Caco-2 (cell line): ENCODE measurements around the gene PRPSAP1. TPM values are rescaled to one million over a fixed set of nuclear protein-coding genes. Genes with fewer than 3 reads are reported as not detected.

Source experiments
- BruUV-seq: library from RNA; stranded (reverse); fragments of 400-500 nt; replicated peaks from 2 replicates; lab custom pipeline; 2021; lab: Mats Ljungman, UMichigan
- CTCF ChIA-PET: fragments of 300-600 bp; sonication (Branson Sonifier 250); formaldehyde crosslinking; loops from one replicate; lab custom pipeline; 2022; ENCODE audit warnings: antibody characterized with exemption; lab: Charles Lee
- POLR2A ChIA-PET: fragments of 300-600 bp; sonication (Branson Sonifier 250); formaldehyde crosslinking; loops from one replicate; lab custom pipeline; 2022; ENCODE audit warnings: antibody characterized with exemption; lab: Charles Lee
- DNase-seq, 2 experiments: peaks; one replicate each; pipeline versions ENCODE4 v3.0.0 to v3.0.0-alpha.2; 2020 to 2022
- H3K27me3 ChIP-seq: replicated peaks from 2 replicates; pipeline ENCODE4 v1.6.0; 2011; ENCODE audit warnings: low read length; ENCODE audit not compliant: control insufficient read depth, insufficient read depth
- H3K36me3 ChIP-seq: 2 replicates; pipeline ENCODE4 v1.5.1; 2011; ENCODE audit warnings: low read length; ENCODE audit not compliant: control insufficient read depth, insufficient read depth
- H3K4me1 ChIP-seq: fragments of 250-450 bp; sonication (Bioruptor Pico); 2 replicates; pipeline ENCODE4 v1.5.1; 2020; ENCODE audit warnings: mild to moderate bottlenecking
- H3K4me3 ChIP-seq: 2 replicates; pipeline ENCODE4 v1.5.1; 2011; ENCODE audit warnings: low read depth, mild to moderate bottlenecking, control low read depth, low read length
- H3K9me3 ChIP-seq: fragments of 250-450 bp; sonication (Bioruptor Pico); 2 replicates; pipeline ENCODE4 v1.5.1; 2020; ENCODE audit warnings: mild to moderate bottlenecking, moderate library complexity
- H3K27ac Mint-ChIP-seq: one replicate; pipeline ENCODE4 v1.8.0; 2022; ENCODE audit warnings: mixed read lengths; ENCODE audit not compliant: unreplicated experiment
- H3K27me3 Mint-ChIP-seq: one replicate; pipeline ENCODE4 v1.8.0; 2022; ENCODE audit warnings: mixed read lengths; ENCODE audit not compliant: insufficient read depth, unreplicated experiment
- H3K36me3 Mint-ChIP-seq: one replicate; pipeline ENCODE4 v1.8.0; 2022; ENCODE audit warnings: mild to moderate bottlenecking, mixed read lengths; ENCODE audit not compliant: insufficient read depth, unreplicated experiment
- H3K4me1 Mint-ChIP-seq: one replicate; pipeline ENCODE4 v1.8.0; 2022; ENCODE audit warnings: low read depth, mixed read lengths; ENCODE audit not compliant: unreplicated experiment
- H3K4me3 Mint-ChIP-seq: one replicate; pipeline ENCODE4 v1.8.0; 2022; ENCODE audit warnings: mild to moderate bottlenecking, moderate library complexity, mixed read lengths; ENCODE audit not compliant: unreplicated experiment
- H3K9me3 Mint-ChIP-seq: one replicate; pipeline ENCODE4 v1.8.0; 2022; ENCODE audit warnings: mixed read lengths; ENCODE audit not compliant: unreplicated experiment
- intact Hi-C: fragments of 100-400 bp; cut with micrococcal nuclease; formaldehyde crosslinking; loops from one replicate; pipeline ENCODE4 v1.10.0; 2022; ENCODE audit not compliant: unreplicated experiment
- total RNA-seq: library from RNA; stranded (reverse); gene quantifications from 2 replicates; pipeline ENCODE4 v1.2.3, GENCODE V29; 2022
- TF ChIP-seq, protein P1 (sequence below), 2 experiments: fragments of 200-600 bp in 1 of 2; IDR thresholded peaks; 1 replicate in 1 of 2; 2 replicates in 1 of 2; pipeline versions ENCODE4 v1.5.1 to v1.8.0; 2011 to 2022; ENCODE audit warnings: antibody characterized with exemption in 1 of 2, control low read depth in 1 of 2, inconsistent platforms in 1 of 2, low read depth in 1 of 2, low read length in 1 of 2, mild to moderate bottlenecking in 1 of 2, moderate library complexity in 1 of 2; ENCODE audit not compliant: insufficient read depth in 1 of 2, severe bottlenecking in 1 of 2, unreplicated experiment in 1 of 2

The PRPSAP1 gene
- total RNA-seq, 1 experiment from 2014 or later = 87.6 TPM

DNA sequence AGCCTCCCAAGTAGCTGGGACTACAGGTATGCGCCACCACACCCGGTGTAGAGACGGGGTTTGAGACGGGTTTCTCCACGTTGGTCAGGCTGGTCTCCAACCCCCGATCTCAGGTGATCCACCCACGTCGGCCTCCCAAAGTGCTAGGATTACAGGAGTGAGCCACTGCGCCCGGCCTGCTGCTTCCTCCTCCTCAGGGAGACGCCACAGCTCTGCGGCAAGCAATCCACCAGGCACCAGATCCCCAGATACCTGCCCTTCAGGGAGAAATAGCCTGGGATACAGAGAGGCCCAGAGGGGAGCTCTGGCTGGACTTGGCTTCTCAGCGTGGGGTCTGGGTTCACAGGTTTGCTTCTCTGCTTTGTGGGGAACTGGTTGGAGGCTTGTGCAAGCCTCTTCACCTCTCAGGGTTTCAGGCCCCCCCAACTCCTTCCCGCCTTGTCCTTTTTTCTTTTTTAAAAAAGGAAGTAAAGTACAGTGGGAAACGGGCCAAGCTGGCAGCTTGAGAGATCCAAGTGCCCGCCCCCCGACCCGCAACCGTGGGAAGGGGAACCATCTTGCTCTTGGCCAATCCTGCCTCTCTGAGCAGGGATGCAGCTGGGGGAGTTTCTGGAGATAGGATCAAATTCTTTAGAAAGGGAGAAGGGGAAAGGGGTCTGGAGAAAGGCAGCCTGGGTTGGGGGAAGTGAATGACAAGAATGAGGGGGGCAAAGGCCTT, 28.1 kb upstream of the PRPSAP1 start:
- Mint-ChIP-seq H3K27me3 (no peaks in the 10 kb centered on the region), H3K9me3 (no peaks in the 10 kb centered on the region), H3K27ac (no peak overlapping the region), H3K4me3 (peak overlapping the region; percentile 91), H3K4me1 (no peaks in the 10 kb centered on the region), H3K36me3 (peaks cover 4% of the 10 kb centered on the region)
- ChIA-PET POLR2A (interaction anchor here (0.7 kb wide), 1 partner anchor 123 kb away, joined by 3 read pairs; no protein-coding TSS in a partner anchor), CTCF (interaction anchor here (0.6 to 0.7 kb wide), 3 partner anchors 27 to 265 kb away, joined by 3 to 5 read pairs (median 4); no protein-coding TSS in a partner anchor)
- no peak for DNase-seq
- intact Hi-C loops = loop anchor here (2.0 kb wide), 1 partner anchor 29 kb away; the partner anchor contains the start of gene PRPSAP1
- Histone ChIP-seq H3K9me3 (no peaks in the 10 kb centered on the region), H3K4me1 (peaks cover 14% of the 10 kb centered on the region), H3K27me3 (peaks cover 1% of the 10 kb centered on the region; the same call in 1 of the 2 replicates), H3K4me3 (no peak overlapping the region), H3K36me3 (no peaks in the 10 kb centered on the region)
- BruUV-seq = no TSS peak
- TF ChIP-seq, protein P1, sequence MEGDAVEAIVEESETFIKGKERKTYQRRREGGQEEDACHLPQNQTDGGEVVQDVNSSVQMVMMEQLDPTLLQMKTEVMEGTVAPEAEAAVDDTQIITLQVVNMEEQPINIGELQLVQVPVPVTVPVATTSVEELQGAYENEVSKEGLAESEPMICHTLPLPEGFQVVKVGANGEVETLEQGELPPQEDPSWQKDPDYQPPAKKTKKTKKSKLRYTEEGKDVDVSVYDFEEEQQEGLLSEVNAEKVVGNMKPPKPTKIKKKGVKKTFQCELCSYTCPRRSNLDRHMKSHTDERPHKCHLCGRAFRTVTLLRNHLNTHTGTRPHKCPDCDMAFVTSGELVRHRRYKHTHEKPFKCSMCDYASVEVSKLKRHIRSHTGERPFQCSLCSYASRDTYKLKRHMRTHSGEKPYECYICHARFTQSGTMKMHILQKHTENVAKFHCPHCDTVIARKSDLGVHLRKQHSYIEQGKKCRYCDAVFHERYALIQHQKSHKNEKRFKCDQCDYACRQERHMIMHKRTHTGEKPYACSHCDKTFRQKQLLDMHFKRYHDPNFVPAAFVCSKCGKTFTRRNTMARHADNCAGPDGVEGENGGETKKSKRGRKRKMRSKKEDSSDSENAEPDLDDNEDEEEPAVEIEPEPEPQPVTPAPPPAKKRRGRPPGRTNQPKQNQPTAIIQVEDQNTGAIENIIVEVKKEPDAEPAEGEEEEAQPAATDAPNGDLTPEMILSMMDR (IDR thresholded peaks at IDR 0.05; ENCODE audit: insufficient read depth in 1 of 2, low read depth in 1 of 2, low read length in 1 of 2, severe bottlenecking in 1 of 2, unreplicated experiment in 1 of 2) = no peak

DNA sequence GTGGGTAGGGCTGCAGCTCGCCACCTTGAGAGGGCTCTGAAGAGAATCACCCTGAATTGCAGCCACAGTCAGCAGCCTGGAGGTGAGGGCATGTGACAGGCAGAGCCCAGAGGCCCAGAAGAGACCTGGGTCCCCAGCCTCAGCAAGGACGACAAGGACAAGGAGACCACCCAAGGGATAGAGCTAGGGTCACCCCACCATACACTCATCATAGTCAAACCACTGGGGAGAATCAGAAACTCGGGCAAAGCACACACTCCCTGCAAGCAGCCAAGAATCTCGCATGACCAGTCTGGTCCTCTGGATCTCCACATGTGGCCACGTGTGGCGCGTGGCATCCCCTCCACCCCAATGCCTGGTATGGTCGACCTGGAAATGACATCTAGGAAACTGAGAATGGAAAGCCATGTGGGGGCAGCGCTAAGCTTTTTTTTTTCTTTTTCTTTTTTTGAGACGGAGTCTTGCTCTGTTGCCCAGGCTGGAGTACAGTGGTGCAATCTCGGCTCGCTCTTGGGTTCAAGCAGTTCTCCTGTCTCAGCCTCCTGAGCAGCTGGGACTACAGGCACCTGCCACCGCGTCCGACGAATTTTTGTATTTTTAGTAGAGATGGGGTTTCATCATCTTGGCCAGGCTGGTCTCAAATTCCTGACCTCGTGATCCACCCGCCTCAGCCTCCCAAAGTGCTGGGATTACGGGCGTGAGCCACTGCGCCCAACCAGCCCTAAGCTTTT, 26.1 kb upstream of the PRPSAP1 start:
- Histone ChIP-seq H3K4me3 (no peak overlapping the region), H3K4me1 (peaks cover 12% of the 10 kb centered on the region; the same call in 1 of the 2 replicates), H3K36me3 (no peaks in the 10 kb centered on the region), H3K27me3 (no peaks in the 10 kb centered on the region), H3K9me3 (no peaks in the 10 kb centered on the region)
- DNase-seq = no peak
- H3K9me3 Mint-ChIP-seq = no peaks in the 10 kb centered on the region
- no peaks in the 10 kb centered on the region for H3K36me3 Mint-ChIP-seq
- TF ChIP-seq, protein P1 (IDR thresholded peaks at IDR 0.05; ENCODE audit: insufficient read depth in 1 of 2, low read depth in 1 of 2, low read length in 1 of 2, severe bottlenecking in 1 of 2, unreplicated experiment in 1 of 2) = no peak
- H3K4me1 Mint-ChIP-seq = no peaks in the 10 kb centered on the region
- no peaks in the 10 kb centered on the region for H3K27me3 Mint-ChIP-seq
- no peak overlapping the region for H3K4me3 Mint-ChIP-seq
- BruUV-seq = no TSS peak
- POLR2A ChIA-PET = no interaction called here
- H3K27ac Mint-ChIP-seq = no peak overlapping the region
- CTCF ChIA-PET = interaction anchor here (0.5 to 0.9 kb wide), 2 partner anchors 26 to 73 kb away, joined by 4 read pairs; partner anchors contain the start of gene PRPSAP1
- intact Hi-C loops = no loop called here

DNA sequence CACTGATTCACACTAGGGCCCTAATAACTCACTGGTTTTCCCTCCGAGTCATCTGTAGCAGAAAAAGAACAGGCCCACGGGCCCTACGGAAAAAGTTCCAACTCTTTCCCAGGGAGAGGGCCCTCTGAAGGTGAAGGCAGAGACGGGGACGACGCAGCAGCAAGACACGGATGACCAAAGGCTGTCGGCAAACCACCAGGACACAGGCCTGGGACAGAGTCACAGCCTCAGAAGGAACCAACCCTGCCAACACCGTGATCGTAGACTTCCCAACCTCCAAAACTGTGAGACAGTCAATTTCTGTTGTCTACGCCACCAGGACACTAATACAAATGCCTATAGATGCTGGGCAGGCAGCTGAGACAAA, 25.5 kb upstream of the PRPSAP1 start:
- peaks cover 12% of the 10 kb centered on the region; the same call in 1 of the 2 replicates for H3K4me1 ChIP-seq
- H3K4me3 ChIP-seq = no peak overlapping the region
- no TSS peak for BruUV-seq
- ChIA-PET POLR2A (no interaction called here), CTCF (no interaction called here)
- TF ChIP-seq, protein P1 (IDR thresholded peaks at IDR 0.05; ENCODE audit: insufficient read depth in 1 of 2, low read depth in 1 of 2, low read length in 1 of 2, severe bottlenecking in 1 of 2, unreplicated experiment in 1 of 2) = no peak
- H3K27me3 ChIP-seq = no peaks in the 10 kb centered on the region
- no peaks in the 10 kb centered on the region for H3K36me3 Mint-ChIP-seq
- H3K27ac Mint-ChIP-seq = no peak overlapping the region
- no peak for DNase-seq
- no peak overlapping the region for H3K4me3 Mint-ChIP-seq
- no peaks in the 10 kb centered on the region for H3K36me3 ChIP-seq
- no peaks in the 10 kb centered on the region for H3K9me3 Mint-ChIP-seq
- intact Hi-C loops = no loop called here
- no peaks in the 10 kb centered on the region for H3K4me1 Mint-ChIP-seq
- H3K27me3 Mint-ChIP-seq = no peaks in the 10 kb centered on the region
- H3K9me3 ChIP-seq = no peaks in the 10 kb centered on the region
